PC-9 (cell line): ENCODE data around the gene MIEF1. TPM values are rescaled to one million over a fixed set of nuclear protein-coding genes. Genes with fewer than 3 reads are reported as not detected.

Experiments used
- BruUV-seq: library from RNA; stranded (reverse); fragments of 400-500 nt; replicated peaks from 2 replicates; lab custom pipeline; 2021; lab: Mats Ljungman, UMichigan
- CTCF ChIA-PET: fragments of 300-600 bp; sonication (Branson Sonifier 250); formaldehyde crosslinking; loops from one replicate; lab custom pipeline; 2022; ENCODE audit warnings: antibody characterized with exemption; lab: Charles Lee
- POLR2A ChIA-PET: fragments of 300-600 bp; sonication (Branson Sonifier 250); formaldehyde crosslinking; loops from one replicate; lab custom pipeline; 2022; ENCODE audit warnings: antibody characterized with exemption; ENCODE audit not compliant: unreplicated experiment; lab: Charles Lee
- DNase-seq, 2 experiments: peaks; one replicate each; pipeline versions ENCODE4 v3.0.0 to v3.0.0-alpha.2; 2015 to 2022; ENCODE audit warnings: mixed read lengths in 1 of 2
- H2AFZ ChIP-seq: fragments of 200-600 bp; sonication (generic); 2 replicates; pipeline ENCODE4 v1.8.1; 2017; ENCODE audit warnings: antibody characterized with exemption
- H3F3A ChIP-seq: fragments of 200-600 bp; sonication (generic); 2 replicates; pipeline ENCODE4 v1.8.1; 2017; ENCODE audit warnings: antibody characterized with exemption, mild to moderate bottlenecking, low read depth; ENCODE audit not compliant: insufficient read depth
- H3K27ac ChIP-seq: fragments of 200-600 bp; sonication (generic); 2 replicates; pipeline ENCODE4 v1.6.1; 2016; ENCODE audit warnings: mixed run types
- H3K27me3 ChIP-seq: fragments of 200-600 bp; sonication (generic); 2 replicates; pipeline ENCODE4 v1.6.1; 2016; ENCODE audit warnings: low read depth, mixed run types; ENCODE audit not compliant: insufficient read depth
- H3K36me3 ChIP-seq: fragments of 200-600 bp; sonication (generic); 2 replicates; pipeline ENCODE4 v1.6.1; 2016; ENCODE audit warnings: low read depth, mixed run types
- H3K4me1 ChIP-seq: fragments of 200-600 bp; sonication (generic); replicated peaks from 2 replicates; pipeline ENCODE4 v1.6.1; 2016; ENCODE audit warnings: mixed run types; ENCODE audit not compliant: insufficient read depth
- H3K4me2 ChIP-seq: fragments of 200-600 bp; sonication (generic); 2 replicates; pipeline ENCODE4 v1.6.1; 2017; ENCODE audit warnings: mixed run types
- H3K4me3 ChIP-seq: fragments of 200-600 bp; sonication (generic); 2 replicates; pipeline ENCODE4 v1.6.1; 2016; ENCODE audit warnings: mixed run types
- H3K79me2 ChIP-seq: fragments of 200-600 bp; sonication (generic); 2 replicates; pipeline ENCODE4 v1.6.1; 2017; ENCODE audit warnings: low read depth, mixed run types
- H3K9me2 ChIP-seq: fragments of 200-600 bp; sonication (generic); 2 replicates; pipeline ENCODE4 v1.8.1; 2017; ENCODE audit warnings: mild to moderate bottlenecking; ENCODE audit not compliant: insufficient read depth
- H3K9me3 ChIP-seq: fragments of 200-600 bp; sonication (generic); 2 replicates; pipeline ENCODE4 v1.8.1; 2016; ENCODE audit warnings: low read depth; ENCODE audit not compliant: insufficient read depth
- H4K20me1 ChIP-seq: fragments of 200-600 bp; sonication (generic); 2 replicates; pipeline ENCODE4 v1.8.1; 2017; ENCODE audit not compliant: insufficient read depth
- CTCF ChIP-seq: fragments of 200-600 bp; sonication (generic); conservative IDR thresholded peaks from 2 replicates; pipeline ENCODE4 v1.6.1; 2017; ENCODE audit warnings: mixed run types, antibody characterized with exemption, mild to moderate bottlenecking, moderate library complexity
- EZH2 ChIP-seq: fragments of 200-600 bp; sonication (generic); IDR thresholded peaks from 2 replicates; pipeline ENCODE4 v1.8.0; 2017; ENCODE audit warnings: antibody characterized with exemption, low read depth
- intact Hi-C: fragments of 100-400 bp; cut with micrococcal nuclease; formaldehyde crosslinking; loops from one replicate; pipeline ENCODE4 v1.10.0; 2022; ENCODE audit not compliant: unreplicated experiment
- total RNA-seq: library from RNA; stranded (reverse); gene quantifications from 2 replicates; pipeline ENCODE4 v1.2.3, GENCODE V29; 2021

The MIEF1 gene
- total RNA-seq, 1 experiment from 2014 or later: 36.9 TPM

GRCh38 chr22:39545386-39546365 is 43.6 kb downstream of the MIEF1 start:
- no peak for DNase-seq
- no peaks in the 10 kb centered on the region for H3K79me2 ChIP-seq
- H4K20me1 ChIP-seq: no peaks in the 10 kb centered on the region
- H3K4me2 ChIP-seq: no peak overlapping the region
- no peaks in the 10 kb centered on the region for H3K9me3 ChIP-seq
- no peak overlapping the region for H2AFZ ChIP-seq
- ChIA-PET CTCF (interaction anchor here (1.1 kb wide), 1 partner anchor 479 kb away, joined by 3 read pairs; no protein-coding TSS in a partner anchor), POLR2A (interaction anchor here (0.7 kb wide), 1 partner anchor 307 kb away, joined by 7 read pairs; no protein-coding TSS in a partner anchor)
- peaks cover 37% of the 10 kb centered on the region for H3K27me3 ChIP-seq
- no TSS peak for BruUV-seq
- H3K4me3 ChIP-seq: no peak overlapping the region
- TF ChIP-seq EZH2 (no peak), CTCF (no peak)
- no peaks in the 10 kb centered on the region for H3K4me1 ChIP-seq
- no peaks in the 10 kb centered on the region for H3K36me3 ChIP-seq
- H3F3A ChIP-seq: peaks cover 5% of the 10 kb centered on the region; the same call in 1 of the 2 replicates
- intact Hi-C loops: no loop called here
- H3K27ac ChIP-seq: no peak overlapping the region
- H3K9me2 ChIP-seq: no peaks in the 10 kb centered on the region

GRCh38 chr22:39546889-39547586 is 44.9 kb downstream of the MIEF1 start:
- BruUV-seq: no TSS peak
- Histone ChIP-seq H3K79me2 (no peaks in the 10 kb centered on the region), H3K4me2 (peak overlapping the region; percentile 29; the same call in 1 of the 2 replicates), H3K36me3 (no peaks in the 10 kb centered on the region), H3K4me3 (no peak overlapping the region), H3K4me1 (no peaks in the 10 kb centered on the region), H3K9me2 (no peaks in the 10 kb centered on the region), H2AFZ (no peak overlapping the region), H4K20me1 (no peaks in the 10 kb centered on the region), H3K27me3 (peaks cover 43% of the 10 kb centered on the region), H3F3A (peaks cover 5% of the 10 kb centered on the region; the same call in 1 of the 2 replicates), H3K27ac (no peak overlapping the region), H3K9me3 (no peaks in the 10 kb centered on the region)
- ChIA-PET CTCF (interaction anchor here (0.6 kb wide), 1 partner anchor 17 kb away, joined by 14 read pairs; no protein-coding TSS in a partner anchor), POLR2A (no interaction called here)
- DNase-seq: no peak
- intact Hi-C loops: no loop called here
- no peak for TF ChIP-seq EZH2

GRCh38 chr22:39547587-39547947 is 45.5 kb downstream of the MIEF1 start:
- POLR2A ChIA-PET: no interaction called here

More at GRCh38 chr22:39547587-39547947, 45.5 kb downstream of the MIEF1 start:
- BruUV-seq: no TSS peak
- no peak overlapping the region for H2AFZ ChIP-seq
- no peak overlapping the region for H3K4me3 ChIP-seq
- no peaks in the 10 kb centered on the region for H3K9me2 ChIP-seq
- H4K20me1 ChIP-seq: no peaks in the 10 kb centered on the region
- no peaks in the 10 kb centered on the region for H3K79me2 ChIP-seq
- H3K9me3 ChIP-seq: no peaks in the 10 kb centered on the region
- H3K27ac ChIP-seq: no peak overlapping the region
- no peaks in the 10 kb centered on the region for H3K36me3 ChIP-seq
- CTCF ChIA-PET: no interaction called here
- peaks cover 46% of the 10 kb centered on the region for H3K27me3 ChIP-seq
- no peak overlapping the region for H3K4me2 ChIP-seq
- H3K4me1 ChIP-seq: no peaks in the 10 kb centered on the region
- peaks cover 5% of the 10 kb centered on the region; the same call in 1 of the 2 replicates for H3F3A ChIP-seq
- no peak for DNase-seq
- intact Hi-C loops: no loop called here
- no peak for TF ChIP-seq EZH2
- no peak for TF ChIP-seq CTCF
